K562 (cell line): Measurements from ENCODE around the gene EFEMP2. TPM values are rescaled to one million over a fixed set of nuclear protein-coding genes. Genes with fewer than 3 reads are reported as not detected.
A peak's percentile ranks its signal among the peaks of the same experiment; 100 is the strongest.

Source experiments
- SP2 ChIP-seq: IDR thresholded peaks from 2 replicates; pipeline ENCODE4 v1.6.1; 2011; ENCODE audit warnings: mild to moderate bottlenecking, low read depth, low read length, moderate library complexity; ENCODE audit not compliant: poor library complexity, severe bottlenecking; ENCODE audit errors: extremely low read depth
- polyA plus RNA-seq, 8 experiments: library from polyadenylated mRNA; depleted of rRNA in 4 of 8; stranded (reverse) in 5 of 8; unstranded in 3 of 8; fragments of >200 nt; fragmentation: Nextera tagmentation in 2 of 8; fragmentation: Illumina TruSeq in 1 of 8; extraction: Ambion mirVana in 2 of 8; extraction: Trizol in 1 of 8; gene quantifications; 2 replicates each; pipeline versions ENCODE4 v1.2.1 to v1.2.3, GENCODE V29; 2011 to 2014; ENCODE audit warnings: inconsistent platforms in 1 of 8, missing spikeins in 1 of 8
- total RNA-seq, 7 experiments: library from RNA; depleted of rRNA in 6 of 7; stranded (reverse); fragments of >200 nt in 6 of 7; fragmentation: Illumina TruSeq in 2 of 7; extraction: Trizol in 2 of 7; gene quantifications; 2 replicates each; pipeline versions ENCODE4 v1.2.1 to v1.2.3, GENCODE V29; 2011 to 2021; ENCODE audit warnings: low replicate concordance in 1 of 7
- TF ChIP-seq, protein P1 (sequence below): fragments of 450-650 bp; IDR thresholded peaks from 2 replicates; pipeline ENCODE4 v1.6.1; 2016; ENCODE audit warnings: mild to moderate bottlenecking, moderate library complexity
- TF ChIP-seq, protein P2 (sequence below): fragments of 200-600 bp; sonication (generic); IDR thresholded peaks from one replicate; pipeline ENCODE4 v1.6.1; 2012; ENCODE audit warnings: mild to moderate bottlenecking, low read depth, low read length, inconsistent platforms

Gene EFEMP2
- total and polyA plus RNA-seq, 9 of the 15 experiments (the other 6 are each of a cell fraction or from before 2014, with no cell fraction given) = 0.07 to 2.9 (median 0.69) TPM; not detected in 1

DNA sequence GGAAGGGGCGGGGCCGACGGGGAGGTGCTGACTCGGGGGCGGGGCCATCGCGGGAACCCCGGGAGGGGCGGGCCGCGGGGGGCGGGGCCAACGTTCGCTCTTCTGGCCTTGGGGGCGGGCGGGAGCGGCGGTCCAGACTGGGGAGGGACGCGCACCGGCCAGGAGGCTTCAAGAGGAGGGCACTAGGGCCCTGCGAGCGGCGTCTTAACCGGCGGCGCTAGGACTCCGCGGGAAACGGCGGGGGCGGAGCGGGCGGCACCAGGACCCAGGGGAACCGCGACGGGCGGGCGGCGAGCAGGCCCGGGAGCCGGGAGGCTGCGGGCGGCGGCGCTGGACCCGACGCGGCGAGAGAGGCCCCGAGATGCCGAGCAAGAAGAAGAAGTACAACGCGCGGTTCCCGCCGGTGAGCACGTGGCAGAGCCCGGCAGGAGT, 46.6 kb upstream of the EFEMP2 start, which contains the start of gene DRAP1 (continued):
- TF ChIP-seq, protein P1, sequence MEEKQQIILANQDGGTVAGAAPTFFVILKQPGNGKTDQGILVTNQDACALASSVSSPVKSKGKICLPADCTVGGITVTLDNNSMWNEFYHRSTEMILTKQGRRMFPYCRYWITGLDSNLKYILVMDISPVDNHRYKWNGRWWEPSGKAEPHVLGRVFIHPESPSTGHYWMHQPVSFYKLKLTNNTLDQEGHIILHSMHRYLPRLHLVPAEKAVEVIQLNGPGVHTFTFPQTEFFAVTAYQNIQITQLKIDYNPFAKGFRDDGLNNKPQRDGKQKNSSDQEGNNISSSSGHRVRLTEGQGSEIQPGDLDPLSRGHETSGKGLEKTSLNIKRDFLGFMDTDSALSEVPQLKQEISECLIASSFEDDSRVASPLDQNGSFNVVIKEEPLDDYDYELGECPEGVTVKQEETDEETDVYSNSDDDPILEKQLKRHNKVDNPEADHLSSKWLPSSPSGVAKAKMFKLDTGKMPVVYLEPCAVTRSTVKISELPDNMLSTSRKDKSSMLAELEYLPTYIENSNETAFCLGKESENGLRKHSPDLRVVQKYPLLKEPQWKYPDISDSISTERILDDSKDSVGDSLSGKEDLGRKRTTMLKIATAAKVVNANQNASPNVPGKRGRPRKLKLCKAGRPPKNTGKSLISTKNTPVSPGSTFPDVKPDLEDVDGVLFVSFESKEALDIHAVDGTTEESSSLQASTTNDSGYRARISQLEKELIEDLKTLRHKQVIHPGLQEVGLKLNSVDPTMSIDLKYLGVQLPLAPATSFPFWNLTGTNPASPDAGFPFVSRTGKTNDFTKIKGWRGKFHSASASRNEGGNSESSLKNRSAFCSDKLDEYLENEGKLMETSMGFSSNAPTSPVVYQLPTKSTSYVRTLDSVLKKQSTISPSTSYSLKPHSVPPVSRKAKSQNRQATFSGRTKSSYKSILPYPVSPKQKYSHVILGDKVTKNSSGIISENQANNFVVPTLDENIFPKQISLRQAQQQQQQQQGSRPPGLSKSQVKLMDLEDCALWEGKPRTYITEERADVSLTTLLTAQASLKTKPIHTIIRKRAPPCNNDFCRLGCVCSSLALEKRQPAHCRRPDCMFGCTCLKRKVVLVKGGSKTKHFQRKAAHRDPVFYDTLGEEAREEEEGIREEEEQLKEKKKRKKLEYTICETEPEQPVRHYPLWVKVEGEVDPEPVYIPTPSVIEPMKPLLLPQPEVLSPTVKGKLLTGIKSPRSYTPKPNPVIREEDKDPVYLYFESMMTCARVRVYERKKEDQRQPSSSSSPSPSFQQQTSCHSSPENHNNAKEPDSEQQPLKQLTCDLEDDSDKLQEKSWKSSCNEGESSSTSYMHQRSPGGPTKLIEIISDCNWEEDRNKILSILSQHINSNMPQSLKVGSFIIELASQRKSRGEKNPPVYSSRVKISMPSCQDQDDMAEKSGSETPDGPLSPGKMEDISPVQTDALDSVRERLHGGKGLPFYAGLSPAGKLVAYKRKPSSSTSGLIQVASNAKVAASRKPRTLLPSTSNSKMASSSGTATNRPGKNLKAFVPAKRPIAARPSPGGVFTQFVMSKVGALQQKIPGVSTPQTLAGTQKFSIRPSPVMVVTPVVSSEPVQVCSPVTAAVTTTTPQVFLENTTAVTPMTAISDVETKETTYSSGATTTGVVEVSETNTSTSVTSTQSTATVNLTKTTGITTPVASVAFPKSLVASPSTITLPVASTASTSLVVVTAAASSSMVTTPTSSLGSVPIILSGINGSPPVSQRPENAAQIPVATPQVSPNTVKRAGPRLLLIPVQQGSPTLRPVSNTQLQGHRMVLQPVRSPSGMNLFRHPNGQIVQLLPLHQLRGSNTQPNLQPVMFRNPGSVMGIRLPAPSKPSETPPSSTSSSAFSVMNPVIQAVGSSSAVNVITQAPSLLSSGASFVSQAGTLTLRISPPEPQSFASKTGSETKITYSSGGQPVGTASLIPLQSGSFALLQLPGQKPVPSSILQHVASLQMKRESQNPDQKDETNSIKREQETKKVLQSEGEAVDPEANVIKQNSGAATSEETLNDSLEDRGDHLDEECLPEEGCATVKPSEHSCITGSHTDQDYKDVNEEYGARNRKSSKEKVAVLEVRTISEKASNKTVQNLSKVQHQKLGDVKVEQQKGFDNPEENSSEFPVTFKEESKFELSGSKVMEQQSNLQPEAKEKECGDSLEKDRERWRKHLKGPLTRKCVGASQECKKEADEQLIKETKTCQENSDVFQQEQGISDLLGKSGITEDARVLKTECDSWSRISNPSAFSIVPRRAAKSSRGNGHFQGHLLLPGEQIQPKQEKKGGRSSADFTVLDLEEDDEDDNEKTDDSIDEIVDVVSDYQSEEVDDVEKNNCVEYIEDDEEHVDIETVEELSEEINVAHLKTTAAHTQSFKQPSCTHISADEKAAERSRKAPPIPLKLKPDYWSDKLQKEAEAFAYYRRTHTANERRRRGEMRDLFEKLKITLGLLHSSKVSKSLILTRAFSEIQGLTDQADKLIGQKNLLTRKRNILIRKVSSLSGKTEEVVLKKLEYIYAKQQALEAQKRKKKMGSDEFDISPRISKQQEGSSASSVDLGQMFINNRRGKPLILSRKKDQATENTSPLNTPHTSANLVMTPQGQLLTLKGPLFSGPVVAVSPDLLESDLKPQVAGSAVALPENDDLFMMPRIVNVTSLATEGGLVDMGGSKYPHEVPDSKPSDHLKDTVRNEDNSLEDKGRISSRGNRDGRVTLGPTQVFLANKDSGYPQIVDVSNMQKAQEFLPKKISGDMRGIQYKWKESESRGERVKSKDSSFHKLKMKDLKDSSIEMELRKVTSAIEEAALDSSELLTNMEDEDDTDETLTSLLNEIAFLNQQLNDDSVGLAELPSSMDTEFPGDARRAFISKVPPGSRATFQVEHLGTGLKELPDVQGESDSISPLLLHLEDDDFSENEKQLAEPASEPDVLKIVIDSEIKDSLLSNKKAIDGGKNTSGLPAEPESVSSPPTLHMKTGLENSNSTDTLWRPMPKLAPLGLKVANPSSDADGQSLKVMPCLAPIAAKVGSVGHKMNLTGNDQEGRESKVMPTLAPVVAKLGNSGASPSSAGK = peak; percentile 55
- peak; percentile 39 for TF ChIP-seq SP2
- TF ChIP-seq, protein P2, sequence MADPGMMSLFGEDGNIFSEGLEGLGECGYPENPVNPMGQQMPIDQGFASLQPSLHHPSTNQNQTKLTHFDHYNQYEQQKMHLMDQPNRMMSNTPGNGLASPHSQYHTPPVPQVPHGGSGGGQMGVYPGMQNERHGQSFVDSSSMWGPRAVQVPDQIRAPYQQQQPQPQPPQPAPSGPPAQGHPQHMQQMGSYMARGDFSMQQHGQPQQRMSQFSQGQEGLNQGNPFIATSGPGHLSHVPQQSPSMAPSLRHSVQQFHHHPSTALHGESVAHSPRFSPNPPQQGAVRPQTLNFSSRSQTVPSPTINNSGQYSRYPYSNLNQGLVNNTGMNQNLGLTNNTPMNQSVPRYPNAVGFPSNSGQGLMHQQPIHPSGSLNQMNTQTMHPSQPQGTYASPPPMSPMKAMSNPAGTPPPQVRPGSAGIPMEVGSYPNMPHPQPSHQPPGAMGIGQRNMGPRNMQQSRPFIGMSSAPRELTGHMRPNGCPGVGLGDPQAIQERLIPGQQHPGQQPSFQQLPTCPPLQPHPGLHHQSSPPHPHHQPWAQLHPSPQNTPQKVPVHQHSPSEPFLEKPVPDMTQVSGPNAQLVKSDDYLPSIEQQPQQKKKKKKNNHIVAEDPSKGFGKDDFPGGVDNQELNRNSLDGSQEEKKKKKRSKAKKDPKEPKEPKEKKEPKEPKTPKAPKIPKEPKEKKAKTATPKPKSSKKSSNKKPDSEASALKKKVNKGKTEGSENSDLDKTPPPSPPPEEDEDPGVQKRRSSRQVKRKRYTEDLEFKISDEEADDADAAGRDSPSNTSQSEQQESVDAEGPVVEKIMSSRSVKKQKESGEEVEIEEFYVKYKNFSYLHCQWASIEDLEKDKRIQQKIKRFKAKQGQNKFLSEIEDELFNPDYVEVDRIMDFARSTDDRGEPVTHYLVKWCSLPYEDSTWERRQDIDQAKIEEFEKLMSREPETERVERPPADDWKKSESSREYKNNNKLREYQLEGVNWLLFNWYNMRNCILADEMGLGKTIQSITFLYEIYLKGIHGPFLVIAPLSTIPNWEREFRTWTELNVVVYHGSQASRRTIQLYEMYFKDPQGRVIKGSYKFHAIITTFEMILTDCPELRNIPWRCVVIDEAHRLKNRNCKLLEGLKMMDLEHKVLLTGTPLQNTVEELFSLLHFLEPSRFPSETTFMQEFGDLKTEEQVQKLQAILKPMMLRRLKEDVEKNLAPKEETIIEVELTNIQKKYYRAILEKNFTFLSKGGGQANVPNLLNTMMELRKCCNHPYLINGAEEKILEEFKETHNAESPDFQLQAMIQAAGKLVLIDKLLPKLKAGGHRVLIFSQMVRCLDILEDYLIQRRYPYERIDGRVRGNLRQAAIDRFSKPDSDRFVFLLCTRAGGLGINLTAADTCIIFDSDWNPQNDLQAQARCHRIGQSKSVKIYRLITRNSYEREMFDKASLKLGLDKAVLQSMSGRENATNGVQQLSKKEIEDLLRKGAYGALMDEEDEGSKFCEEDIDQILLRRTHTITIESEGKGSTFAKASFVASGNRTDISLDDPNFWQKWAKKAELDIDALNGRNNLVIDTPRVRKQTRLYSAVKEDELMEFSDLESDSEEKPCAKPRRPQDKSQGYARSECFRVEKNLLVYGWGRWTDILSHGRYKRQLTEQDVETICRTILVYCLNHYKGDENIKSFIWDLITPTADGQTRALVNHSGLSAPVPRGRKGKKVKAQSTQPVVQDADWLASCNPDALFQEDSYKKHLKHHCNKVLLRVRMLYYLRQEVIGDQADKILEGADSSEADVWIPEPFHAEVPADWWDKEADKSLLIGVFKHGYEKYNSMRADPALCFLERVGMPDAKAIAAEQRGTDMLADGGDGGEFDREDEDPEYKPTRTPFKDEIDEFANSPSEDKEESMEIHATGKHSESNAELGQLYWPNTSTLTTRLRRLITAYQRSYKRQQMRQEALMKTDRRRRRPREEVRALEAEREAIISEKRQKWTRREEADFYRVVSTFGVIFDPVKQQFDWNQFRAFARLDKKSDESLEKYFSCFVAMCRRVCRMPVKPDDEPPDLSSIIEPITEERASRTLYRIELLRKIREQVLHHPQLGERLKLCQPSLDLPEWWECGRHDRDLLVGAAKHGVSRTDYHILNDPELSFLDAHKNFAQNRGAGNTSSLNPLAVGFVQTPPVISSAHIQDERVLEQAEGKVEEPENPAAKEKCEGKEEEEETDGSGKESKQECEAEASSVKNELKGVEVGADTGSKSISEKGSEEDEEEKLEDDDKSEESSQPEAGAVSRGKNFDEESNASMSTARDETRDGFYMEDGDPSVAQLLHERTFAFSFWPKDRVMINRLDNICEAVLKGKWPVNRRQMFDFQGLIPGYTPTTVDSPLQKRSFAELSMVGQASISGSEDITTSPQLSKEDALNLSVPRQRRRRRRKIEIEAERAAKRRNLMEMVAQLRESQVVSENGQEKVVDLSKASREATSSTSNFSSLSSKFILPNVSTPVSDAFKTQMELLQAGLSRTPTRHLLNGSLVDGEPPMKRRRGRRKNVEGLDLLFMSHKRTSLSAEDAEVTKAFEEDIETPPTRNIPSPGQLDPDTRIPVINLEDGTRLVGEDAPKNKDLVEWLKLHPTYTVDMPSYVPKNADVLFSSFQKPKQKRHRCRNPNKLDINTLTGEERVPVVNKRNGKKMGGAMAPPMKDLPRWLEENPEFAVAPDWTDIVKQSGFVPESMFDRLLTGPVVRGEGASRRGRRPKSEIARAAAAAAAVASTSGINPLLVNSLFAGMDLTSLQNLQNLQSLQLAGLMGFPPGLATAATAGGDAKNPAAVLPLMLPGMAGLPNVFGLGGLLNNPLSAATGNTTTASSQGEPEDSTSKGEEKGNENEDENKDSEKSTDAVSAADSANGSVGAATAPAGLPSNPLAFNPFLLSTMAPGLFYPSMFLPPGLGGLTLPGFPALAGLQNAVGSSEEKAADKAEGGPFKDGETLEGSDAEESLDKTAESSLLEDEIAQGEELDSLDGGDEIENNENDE = no peak
